GM12878 (cell line): ENCODE data around the gene ZNF75A. TPM values are rescaled to one million over a fixed set of nuclear protein-coding genes. Genes with fewer than 3 reads are reported as not detected.

Source experiments
- ASH2L ChIP-seq: fragments of 300-600, 200-600 bp; sonication (generic); IDR thresholded peaks from 2 replicates; pipeline ENCODE4 v1.6.1; 2017; ENCODE audit warnings: low read depth, mild to moderate bottlenecking, borderline replicate concordance
- ETV6 ChIP-seq, 2 experiments: fragments of 450-650 bp in 1 of 2; IDR thresholded peaks in 1 of 2; conservative IDR thresholded peaks in 1 of 2; 2 replicates each; pipeline ENCODE4 v1.6.1; 2014; ENCODE audit warnings: antibody characterized with exemption in 1 of 2, borderline replicate concordance in 1 of 2, low read depth in 1 of 2, mild to moderate bottlenecking in 1 of 2, moderate library complexity in 1 of 2
- FOS ChIP-seq: IDR thresholded peaks from 3 replicates; pipeline ENCODE4 v1.6.1; 2011; ENCODE audit warnings: borderline replicate concordance; ENCODE audit not compliant: insufficient read length; ENCODE audit errors: extremely low read depth
- JUND ChIP-seq: IDR thresholded peaks from 2 replicates; pipeline ENCODE4 v1.6.1; 2012; ENCODE audit warnings: low read depth, mild to moderate bottlenecking, low read length, improper control_type of control experiment, moderate library complexity
- NRF1 ChIP-seq: conservative IDR thresholded peaks from 2 replicates; pipeline ENCODE4 v1.6.1; 2011; ENCODE audit warnings: mild to moderate bottlenecking, low read depth, low read length, improper control_type of control experiment
- PBX3 ChIP-seq: IDR thresholded peaks from 2 replicates; pipeline ENCODE4 v1.6.1; 2011; ENCODE audit warnings: mild to moderate bottlenecking, low read depth, low read length, moderate library complexity; ENCODE audit not compliant: insufficient replicate concordance
- SUPT20H ChIP-seq: IDR thresholded peaks from 2 replicates; pipeline ENCODE4 v1.6.1; 2011; ENCODE audit warnings: low read depth, mild to moderate bottlenecking, low read length, moderate library complexity, borderline replicate concordance; ENCODE audit not compliant: control insufficient read depth
- TARDBP ChIP-seq: IDR thresholded peaks from 2 replicates; pipeline ENCODE4 v1.6.1; 2016; ENCODE audit warnings: borderline replicate concordance
- TCF3 ChIP-seq: IDR thresholded peaks from 2 replicates; pipeline ENCODE4 v1.6.1; 2012; ENCODE audit warnings: low read depth, mild to moderate bottlenecking, low read length, borderline replicate concordance; ENCODE audit not compliant: insufficient read depth
- USF2 ChIP-seq: IDR thresholded peaks from 2 replicates; pipeline ENCODE4 v1.6.1; 2011; ENCODE audit warnings: low read depth, low read length, improper control_type of control experiment, borderline replicate concordance
- WRNIP1 ChIP-seq: IDR thresholded peaks from 2 replicates; pipeline ENCODE4 v1.6.1; 2011; ENCODE audit warnings: low read depth, low read length, improper control_type of control experiment, borderline replicate concordance
- YBX1 ChIP-seq: fragments of 450-650 bp; IDR thresholded peaks from 2 replicates; pipeline ENCODE4 v1.6.1; 2016; ENCODE audit warnings: antibody characterized with exemption
- polyA plus RNA-seq, 11 experiments: library from polyadenylated mRNA; depleted of rRNA in 4 of 11; unstranded in 6 of 11; stranded (reverse) in 5 of 11; fragments of >200 nt; fragmentation: Nextera tagmentation in 4 of 11; fragmentation: Illumina TruSeq in 1 of 11; extraction: Ambion mirVana in 4 of 11; extraction: Trizol in 1 of 11; gene quantifications; 1 replicate in 1 of 11; 2 replicates in 10 of 11; pipeline versions ENCODE4 v1.2.1 to v1.2.3, GENCODE V29; 2011 to 2016; ENCODE audit warnings: inconsistent platforms in 2 of 11, missing spikeins in 2 of 11, low read depth in 1 of 11
- total RNA-seq, 4 experiments: library from RNA; depleted of rRNA in 3 of 4; stranded (reverse); fragments of >200 nt in 3 of 4; fragmentation: Illumina TruSeq in 1 of 4; extraction: Trizol in 1 of 4; gene quantifications; 2 replicates each; pipeline versions ENCODE4 v1.2.1 to v1.2.3, GENCODE V29; 2013 to 2021
- TF ChIP-seq, protein P1 (sequence below): IDR thresholded peaks from 2 replicates; pipeline ENCODE4 v1.6.1; 2012; ENCODE audit warnings: mild to moderate bottlenecking, low read depth, low read length
- TF ChIP-seq, protein P2 (sequence below): IDR thresholded peaks from 2 replicates; pipeline ENCODE4 v1.6.1; 2011; ENCODE audit warnings: borderline replicate concordance, low read depth, mild to moderate bottlenecking, moderate library complexity, mixed read lengths, low read length; ENCODE audit not compliant: insufficient read depth; ENCODE audit errors: extremely low read length
- TF ChIP-seq, protein P3 (sequence below): fragments of 450-650 bp; formaldehyde crosslinking; IDR thresholded peaks from 2 replicates; pipeline ENCODE4 v1.4.0; 2022; ENCODE audit warnings: mild to moderate bottlenecking, moderate library complexity

ZNF75A gene
- total and polyA plus RNA-seq, 10 of the 15 experiments (the other 5 are each of a cell fraction or from before 2014, with no cell fraction given), result 7.4 to 21.2 (median 16.1) TPM

DNA sequence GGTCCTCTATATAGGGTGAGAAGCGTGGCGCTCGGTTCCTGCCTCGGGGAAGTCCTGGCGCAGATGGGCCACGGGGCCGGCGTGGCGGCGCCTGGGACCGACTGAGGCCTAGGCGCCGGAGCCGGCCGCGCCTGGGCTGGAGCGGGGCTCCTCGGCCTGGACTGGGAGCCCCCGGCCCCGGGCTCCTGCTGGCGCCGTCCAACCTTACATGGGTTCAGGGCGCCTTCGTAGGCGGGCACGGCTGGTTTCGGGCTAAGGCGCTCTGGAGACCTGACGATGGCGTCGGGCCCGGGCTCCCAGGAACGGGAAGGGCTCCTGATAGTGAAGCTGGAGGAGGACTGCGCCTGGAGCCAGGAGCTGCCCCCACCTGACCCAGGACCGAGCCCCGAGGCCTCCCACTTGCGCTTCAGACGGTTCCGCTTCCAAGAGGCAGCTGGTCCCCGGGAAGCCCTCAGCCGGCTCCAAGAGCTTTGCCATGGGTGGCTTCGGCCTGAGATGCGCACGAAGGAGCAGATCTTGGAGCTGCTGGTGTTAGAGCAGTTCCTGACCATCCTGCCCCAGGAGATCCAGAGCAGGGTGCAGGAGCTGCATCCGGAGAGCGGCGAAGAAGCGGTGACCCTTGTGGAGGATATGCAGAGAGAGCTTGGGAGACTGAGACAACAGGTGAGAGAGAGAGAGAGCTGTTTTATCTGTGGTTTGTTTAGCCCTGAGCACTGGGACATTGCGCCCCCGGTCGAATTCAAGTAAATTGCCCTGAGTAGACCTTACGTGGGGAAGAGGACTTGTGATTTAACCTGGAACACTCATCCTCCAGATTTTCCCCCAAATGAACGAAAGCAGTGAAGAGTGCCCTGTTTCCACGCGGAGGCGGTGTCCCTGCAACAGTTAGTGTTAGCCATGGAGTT lies 21.5 kb upstream of the ZNF75A start (continued):
- TF ChIP-seq SUPT20H (no peak), JUND (no peak), TCF3 (no peak), PBX3 (no peak), USF2 (no peak), NRF1 (no peak), FOS (no peak), WRNIP1 (no peak), ETV6 (conservative IDR thresholded peaks at IDR 0.05 in 1 of 2, IDR thresholded peaks at IDR 0.05 in 1 of 2; ENCODE audit: borderline replicate concordance in 1 of 2, low read depth in 1 of 2) (no peak), ASH2L (no peak), YBX1 (no peak), TARDBP (no peak)
- TF ChIP-seq, protein P1, sequence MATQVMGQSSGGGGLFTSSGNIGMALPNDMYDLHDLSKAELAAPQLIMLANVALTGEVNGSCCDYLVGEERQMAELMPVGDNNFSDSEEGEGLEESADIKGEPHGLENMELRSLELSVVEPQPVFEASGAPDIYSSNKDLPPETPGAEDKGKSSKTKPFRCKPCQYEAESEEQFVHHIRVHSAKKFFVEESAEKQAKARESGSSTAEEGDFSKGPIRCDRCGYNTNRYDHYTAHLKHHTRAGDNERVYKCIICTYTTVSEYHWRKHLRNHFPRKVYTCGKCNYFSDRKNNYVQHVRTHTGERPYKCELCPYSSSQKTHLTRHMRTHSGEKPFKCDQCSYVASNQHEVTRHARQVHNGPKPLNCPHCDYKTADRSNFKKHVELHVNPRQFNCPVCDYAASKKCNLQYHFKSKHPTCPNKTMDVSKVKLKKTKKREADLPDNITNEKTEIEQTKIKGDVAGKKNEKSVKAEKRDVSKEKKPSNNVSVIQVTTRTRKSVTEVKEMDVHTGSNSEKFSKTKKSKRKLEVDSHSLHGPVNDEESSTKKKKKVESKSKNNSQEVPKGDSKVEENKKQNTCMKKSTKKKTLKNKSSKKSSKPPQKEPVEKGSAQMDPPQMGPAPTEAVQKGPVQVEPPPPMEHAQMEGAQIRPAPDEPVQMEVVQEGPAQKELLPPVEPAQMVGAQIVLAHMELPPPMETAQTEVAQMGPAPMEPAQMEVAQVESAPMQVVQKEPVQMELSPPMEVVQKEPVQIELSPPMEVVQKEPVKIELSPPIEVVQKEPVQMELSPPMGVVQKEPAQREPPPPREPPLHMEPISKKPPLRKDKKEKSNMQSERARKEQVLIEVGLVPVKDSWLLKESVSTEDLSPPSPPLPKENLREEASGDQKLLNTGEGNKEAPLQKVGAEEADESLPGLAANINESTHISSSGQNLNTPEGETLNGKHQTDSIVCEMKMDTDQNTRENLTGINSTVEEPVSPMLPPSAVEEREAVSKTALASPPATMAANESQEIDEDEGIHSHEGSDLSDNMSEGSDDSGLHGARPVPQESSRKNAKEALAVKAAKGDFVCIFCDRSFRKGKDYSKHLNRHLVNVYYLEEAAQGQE, result 0 out of 2 replicates have a peak, but pooled peaks have one; percentile 53
- TF ChIP-seq, protein P2, sequence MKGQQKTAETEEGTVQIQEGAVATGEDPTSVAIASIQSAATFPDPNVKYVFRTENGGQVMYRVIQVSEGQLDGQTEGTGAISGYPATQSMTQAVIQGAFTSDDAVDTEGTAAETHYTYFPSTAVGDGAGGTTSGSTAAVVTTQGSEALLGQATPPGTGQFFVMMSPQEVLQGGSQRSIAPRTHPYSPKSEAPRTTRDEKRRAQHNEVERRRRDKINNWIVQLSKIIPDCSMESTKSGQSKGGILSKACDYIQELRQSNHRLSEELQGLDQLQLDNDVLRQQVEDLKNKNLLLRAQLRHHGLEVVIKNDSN, result no peak
- TF ChIP-seq, protein P3, sequence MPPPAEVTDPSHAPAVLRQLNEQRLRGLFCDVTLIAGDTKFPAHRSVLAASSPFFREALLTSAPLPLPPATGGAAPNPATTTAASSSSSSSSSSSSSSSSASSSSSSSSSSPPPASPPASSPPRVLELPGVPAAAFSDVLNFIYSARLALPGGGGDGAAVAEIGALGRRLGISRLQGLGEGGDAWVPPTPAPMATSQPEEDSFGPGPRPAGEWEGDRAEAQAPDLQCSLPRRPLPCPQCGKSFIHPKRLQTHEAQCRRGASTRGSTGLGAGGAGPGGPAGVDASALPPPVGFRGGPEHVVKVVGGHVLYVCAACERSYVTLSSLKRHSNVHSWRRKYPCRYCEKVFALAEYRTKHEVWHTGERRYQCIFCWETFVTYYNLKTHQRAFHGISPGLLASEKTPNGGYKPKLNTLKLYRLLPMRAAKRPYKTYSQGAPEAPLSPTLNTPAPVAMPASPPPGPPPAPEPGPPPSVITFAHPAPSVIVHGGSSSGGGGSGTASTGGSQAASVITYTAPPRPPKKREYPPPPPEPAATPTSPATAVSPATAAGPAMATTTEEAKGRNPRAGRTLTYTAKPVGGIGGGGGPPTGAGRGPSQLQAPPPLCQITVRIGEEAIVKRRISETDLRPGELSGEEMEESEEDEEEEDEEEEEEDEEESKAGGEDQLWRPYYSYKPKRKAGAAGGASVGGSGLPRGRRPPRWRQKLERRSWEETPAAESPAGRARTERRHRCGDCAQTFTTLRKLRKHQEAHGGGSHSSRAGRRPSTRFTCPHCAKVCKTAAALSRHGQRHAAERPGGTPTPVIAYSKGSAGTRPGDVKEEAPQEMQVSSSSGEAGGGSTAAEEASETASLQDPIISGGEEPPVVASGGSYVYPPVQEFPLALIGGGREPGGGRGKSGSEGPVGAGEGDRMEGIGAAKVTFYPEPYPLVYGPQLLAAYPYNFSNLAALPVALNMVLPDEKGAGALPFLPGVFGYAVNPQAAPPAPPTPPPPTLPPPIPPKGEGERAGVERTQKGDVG (CRISPR knock-in tag), result no peak
